K562 (cell line): ENCODE data around the gene ASCC1. TPM values are rescaled to one million over a fixed set of nuclear protein-coding genes. Genes with fewer than 3 reads are reported as not detected.

ENCODE experiments used
- ATAC-seq: fragments of 200-7000 bp; cut with Tn5 transposase; 3 replicates; pipeline ENCODE4 v1.9.1; 2020; ENCODE audit warnings: moderate library complexity
- BruUV-seq: library from RNA; stranded (reverse); fragments of 400-500 nt; replicated peaks from 2 replicates; lab custom pipeline; 2021; lab: Mats Ljungman, UMichigan
- CTCF ChIA-PET: fragments of 300-600 bp; formaldehyde crosslinking; extraction: SDS; loops from one replicate; lab custom pipeline; 2021; ENCODE audit warnings: low intra/inter-chr PET ratio; lab: Yijun Ruan, JAX
- POLR2A ChIA-PET: fragments of 300-600, 350-650 bp; sonication (Branson Sonifier 250); formaldehyde crosslinking; extraction: SDS; loops from one replicate; lab custom pipeline; 2021; ENCODE audit warnings: antibody characterized with exemption, inconsistent platforms; lab: Yijun Ruan, JAX
- DNase-seq, 4 experiments: peaks; one replicate each; pipeline versions ENCODE4 v3.0.0 to v3.0.0-alpha.2; 2011 to 2018; ENCODE audit warnings: low spot score in 3 of 4, mixed read lengths in 3 of 4; ENCODE audit errors: extremely low read depth in 1 of 4
- FAIRE-seq: peaks from 2 replicates; lab custom pipeline; 2011; peaks lifted over from hg19 to GRCh38; lab: Jason Lieb, UNC
- H2AFZ ChIP-seq: 2 replicates; pipeline ENCODE4 v1.6.0; 2011; ENCODE audit warnings: low read depth, low read length, control low read depth, inconsistent platforms
- H3K27ac ChIP-seq: fragments of 200-600 bp; 3 replicates; pipeline ENCODE4 v1.8.0; 2011; ENCODE audit warnings: low read depth, mild to moderate bottlenecking, control low read depth, inconsistent platforms, low read length, moderate library complexity, mixed read lengths; ENCODE audit errors: extremely low read depth
- H3K27me3 ChIP-seq, 2 experiments: fragments of 300-600 bp in 1 of 2; 2 replicates in 1 of 2; 3 replicates in 1 of 2; pipeline versions ENCODE4 v1.6.0 to v1.8.0; 2011; ENCODE audit warnings: inconsistent platforms in 2 of 2, low read length in 2 of 2, mild to moderate bottlenecking in 1 of 2, mixed read lengths in 1 of 2, moderate library complexity in 1 of 2; ENCODE audit not compliant: control insufficient read depth in 2 of 2, insufficient read depth in 2 of 2
- H3K36me3 ChIP-seq: fragments of 300-600 bp; 3 replicates; pipeline ENCODE4 v1.8.0; 2011; ENCODE audit warnings: mild to moderate bottlenecking, low read length, inconsistent platforms; ENCODE audit not compliant: control insufficient read depth, insufficient read depth
- H3K4me1 ChIP-seq, 2 experiments: fragments of 200-600 bp in 1 of 2; replicated peaks in 1 of 2; 2 replicates in 1 of 2; 3 replicates in 1 of 2; pipeline versions ENCODE4 v1.5.1 to v1.8.0; 2011; ENCODE audit warnings: inconsistent platforms in 2 of 2, low read length in 2 of 2, mild to moderate bottlenecking in 1 of 2, mixed read lengths in 1 of 2, moderate library complexity in 1 of 2; ENCODE audit not compliant: control insufficient read depth in 2 of 2, insufficient read depth in 2 of 2
- H3K4me2 ChIP-seq: 2 replicates; pipeline ENCODE4 v1.6.1; 2011; ENCODE audit warnings: low read length, control low read depth, inconsistent platforms, mixed read lengths; ENCODE audit not compliant: insufficient read depth
- H3K4me3 ChIP-seq: fragments of 200-600 bp; sonication (generic), shearing (Covaris generic); 2 replicates; pipeline ENCODE4 v1.5.1; 2016; ENCODE audit warnings: control low read depth, inconsistent platforms
- H3K79me2 ChIP-seq: fragments of 200-600 bp; 3 replicates; pipeline ENCODE4 v1.8.0; 2011; ENCODE audit warnings: low read length, inconsistent platforms; ENCODE audit not compliant: control insufficient read depth, insufficient read depth
- H3K9ac ChIP-seq, 2 experiments: 2 replicates each; pipeline versions ENCODE4 v1.6.0 to v1.6.1; 2011; ENCODE audit warnings: low read depth in 2 of 2, low read length in 2 of 2, control low read depth in 1 of 2, inconsistent platforms in 1 of 2, mild to moderate bottlenecking in 1 of 2, mixed read lengths in 1 of 2; ENCODE audit not compliant: insufficient read depth in 1 of 2
- H3K9me1 ChIP-seq: one replicate; pipeline ENCODE4 v1.6.0; 2011; ENCODE audit warnings: inconsistent platforms, mild to moderate bottlenecking, low read length, moderate library complexity; ENCODE audit not compliant: control insufficient read depth, insufficient read depth
- H3K9me3 ChIP-seq: replicated peaks from 2 replicates; pipeline ENCODE4 v1.5.1; 2011; ENCODE audit warnings: low read depth, low read length, inconsistent platforms; ENCODE audit not compliant: control insufficient read depth, insufficient read depth
- H4K20me1 ChIP-seq: replicated peaks from 2 replicates; pipeline ENCODE4 v1.6.1; 2011; ENCODE audit warnings: low read length, inconsistent platforms, mixed read lengths; ENCODE audit not compliant: control insufficient read depth, insufficient read depth
- ARNT ChIP-seq, 2 experiments: fragments of 450-650 bp; IDR thresholded peaks; 2 replicates each; pipeline ENCODE4 v1.6.1; 2016; ENCODE audit warnings: mild to moderate bottlenecking in 1 of 2
- ELK3 ChIP-seq: fragments of 450-650 bp; formaldehyde crosslinking; IDR thresholded peaks from 2 replicates; pipeline ENCODE4 v1.4.0; 2020; ENCODE audit warnings: mild to moderate bottlenecking
- HSF4 ChIP-seq: fragments of 250-450 bp; sonication (Bioruptor Pico); IDR thresholded peaks from 2 replicates; pipeline ENCODE4 v2.1.2; 2022; ENCODE audit warnings: mild to moderate bottlenecking, moderate library complexity, borderline replicate concordance
- MAFF ChIP-seq: IDR thresholded peaks from 2 replicates; pipeline ENCODE4 v1.6.1; 2012; ENCODE audit warnings: low read length, improper control_type of control experiment
- MCM3 ChIP-seq: fragments of 450-650 bp; IDR thresholded peaks from 2 replicates; pipeline ENCODE4 v1.6.1; 2016
- SNAPC5 ChIP-seq: fragments of 250-450 bp; sonication (Bioruptor Pico); IDR thresholded peaks from 2 replicates; pipeline ENCODE4 v1.8.0; 2021; ENCODE audit warnings: moderate library complexity, mild to moderate bottlenecking, inconsistent platforms
- SNRNP70 ChIP-seq: fragments of 200-400 bp; formaldehyde crosslinking; optimal IDR thresholded peaks from 2 replicates; pipeline ENCODE3; 2017; ENCODE audit warnings: low read depth, low read length
- TCF7L2 ChIP-seq: fragments of 150-350 bp; IDR thresholded peaks from 2 replicates; pipeline ENCODE4 v1.6.1; 2016; ENCODE audit warnings: low read depth, mild to moderate bottlenecking, low read length, moderate library complexity
- TGIF2 ChIP-seq: sonication (generic); formaldehyde crosslinking; IDR thresholded peaks from 2 replicates; pipeline ENCODE4 v1.8.1; 2022; ENCODE audit warnings: mild to moderate bottlenecking, missing genetic modification reagents, moderate library complexity
- ZBTB43 ChIP-seq: sonication (generic); formaldehyde crosslinking; IDR thresholded peaks from 2 replicates; pipeline ENCODE4 v1.8.0; 2023; ENCODE audit warnings: mild to moderate bottlenecking, missing genetic modification reagents
- ZNF436 ChIP-seq: fragments of 250-450, 450-650 bp; sonication (Bioruptor Pico); formaldehyde crosslinking; IDR thresholded peaks from 2 replicates; pipeline ENCODE4 v1.7.0; 2020; ENCODE audit warnings: mild to moderate bottlenecking
- WGBS: fragments of 100-300 bp; shearing (Covaris generic); methylation state at CpG from one replicate; pipeline ENCODE4 v1.1.6; 2016; ENCODE audit warnings: low coverage, mixed read lengths; ENCODE audit not compliant: insufficient coverage; ENCODE audit errors: missing lambda C conversion rate; 5-methylcytosine and 5-hydroxymethylcytosine counted together
- in situ Hi-C: fragments of 300-500 bp; cut with MboI; formaldehyde crosslinking; loops from 4 replicates; pipeline ENCODE4 v1.15.0; 2018; ENCODE audit warnings: inconsistent platforms, mixed read lengths
- intact Hi-C: fragments of 100-400 bp; cut with micrococcal nuclease; formaldehyde crosslinking; loops from 2 replicates; pipeline ENCODE4 v1.14.2; 2022
- polyA plus RNA-seq, 8 experiments: library from polyadenylated mRNA; depleted of rRNA in 4 of 8; stranded (reverse) in 5 of 8; unstranded in 3 of 8; fragments of >200 nt; fragmentation: Nextera tagmentation in 2 of 8; fragmentation: Illumina TruSeq in 1 of 8; extraction: Ambion mirVana in 2 of 8; extraction: Trizol in 1 of 8; gene quantifications; 2 replicates each; pipeline versions ENCODE4 v1.2.1 to v1.2.3, GENCODE V29; 2011 to 2014; ENCODE audit warnings: inconsistent platforms in 1 of 8, missing spikeins in 1 of 8
- total RNA-seq, 7 experiments: library from RNA; depleted of rRNA in 6 of 7; stranded (reverse); fragments of >200 nt in 6 of 7; fragmentation: Illumina TruSeq in 2 of 7; extraction: Trizol in 2 of 7; gene quantifications; 2 replicates each; pipeline versions ENCODE4 v1.2.1 to v1.2.3, GENCODE V29; 2011 to 2021; ENCODE audit warnings: low replicate concordance in 1 of 7

ASCC1 gene
- total and polyA plus RNA-seq, 9 of the 15 experiments (the other 6 are each of a cell fraction or from before 2014, with no cell fraction given), result 31.7 to 73.3 (median 52.8) TPM

- DNase-seq (no peak), FAIRE-seq (no peak), ATAC-seq (no peak)
- Histone ChIP-seq H3K4me3 (no peak overlapping the region), H3K4me2 (no peak overlapping the region), H3K9ac (no peak overlapping the region), H3K9me1 (peaks cover 5% of the 10 kb centered on the region), H3K9me3 (no peaks in the 10 kb centered on the region), H2AFZ (no peak overlapping the region), H3K36me3 (no peaks in the 10 kb centered on the region), H3K27ac (no peak overlapping the region), H3K79me2 (no peaks in the 10 kb centered on the region), H3K4me1 (peaks cover 0 to 32% of the 10 kb centered on the region in 2 experiments; a peak in 3 of 5 replicates), H4K20me1 (no peaks in the 10 kb centered on the region), H3K27me3 (peaks cover 8 to 21% of the 10 kb centered on the region in 2 experiments; a peak in 4 of 5 replicates)
- TF ChIP-seq ARNT (IDR thresholded peaks at IDR 0.05) (no peak), TCF7L2 (no peak), MCM3 (no peak), ELK3 (CRISPR knock-in tag) (no peak), ZBTB43 (CRISPR knock-in tag) (no peak), MAFF (no peak), HSF4 (CRISPR knock-in tag) (no peak), SNRNP70 (no peak), ZNF436 (CRISPR knock-in tag) (no peak), TGIF2 (CRISPR knock-in tag) (no peak), SNAPC5 (CRISPR knock-in tag) (no peak)
- in situ Hi-C loops (loop anchor here (10.0 kb wide), 1 partner anchor 269 kb away; no protein-coding TSS in a partner anchor), intact Hi-C loops (no loop called here)
- no TSS peak for BruUV-seq
- POLR2A ChIA-PET, result interaction anchor here (0.9 to 1.2 kb wide), 2 partner anchors 210 to 256 kb away, joined by 3 read pairs; no protein-coding TSS in a partner anchor
- CTCF ChIA-PET, result no interaction called here
- WGBS, result 43% methylated on average over 13 of the region's 13 CpGs
Measured at GRCh38 chr10:72065439-72066025, 150.5 kb downstream of the ASCC1 start.
